K562 (cell line): ENCODE data around the gene TARBP2. TPM values are rescaled to one million over a fixed set of nuclear protein-coding genes. Genes with fewer than 3 reads are reported as not detected.

ENCODE experiments used
- CBX2 ChIP-seq: fragments of 200-600 bp; sonication (generic); IDR thresholded peaks from one replicate; pipeline ENCODE4 v1.6.1; 2012; ENCODE audit warnings: mild to moderate bottlenecking, low read length, inconsistent platforms; ENCODE audit not compliant: insufficient read depth, poor library complexity, severe bottlenecking
- EP300 ChIP-seq: IDR thresholded peaks from 2 replicates; pipeline ENCODE4 v1.6.1; 2012; ENCODE audit warnings: low read length, improper control_type of control experiment
- KDM5B ChIP-seq: fragments of 200-600 bp; sonication (generic); IDR thresholded peaks from 2 replicates; pipeline ENCODE4 v1.6.1; 2012; ENCODE audit warnings: low read depth, mild to moderate bottlenecking, moderate library complexity, low read length, control low read depth, inconsistent platforms; ENCODE audit not compliant: insufficient replicate concordance
- MECOM ChIP-seq: fragments of 250-450 bp; sonication (Bioruptor Pico); IDR thresholded peaks from 2 replicates; pipeline ENCODE4 v1.8.0; 2022; ENCODE audit warnings: inconsistent platforms
- PCBP1 ChIP-seq: fragments of 200-400 bp; formaldehyde crosslinking; IDR thresholded peaks from 2 replicates; pipeline ENCODE4 v1.6.1; 2018; ENCODE audit warnings: mild to moderate bottlenecking, low read depth, low read length; ENCODE audit not compliant: poor library complexity, severe bottlenecking
- RBM14 ChIP-seq: fragments of 200-400 bp; formaldehyde crosslinking; IDR thresholded peaks from 2 replicates; pipeline ENCODE4 v1.6.1; 2018; ENCODE audit warnings: low read depth, mild to moderate bottlenecking, low read length, moderate library complexity, borderline replicate concordance; ENCODE audit not compliant: insufficient read depth
- SIN3A ChIP-seq, 2 experiments: fragments of 150-350 bp in 1 of 2; IDR thresholded peaks; 2 replicates each; pipeline ENCODE4 v1.6.1; 2011 to 2016; ENCODE audit warnings: borderline replicate concordance in 2 of 2, low read depth in 2 of 2, low read length in 2 of 2, mild to moderate bottlenecking in 2 of 2, moderate library complexity in 2 of 2; ENCODE audit not compliant: control insufficient read depth in 1 of 2
- THRAP3 ChIP-seq: fragments of 450-650 bp; IDR thresholded peaks from 2 replicates; pipeline ENCODE4 v1.6.1; 2016; ENCODE audit warnings: mild to moderate bottlenecking, inconsistent platforms, borderline replicate concordance
- YY1 ChIP-seq, 3 experiments: IDR thresholded peaks; 2 replicates each; pipeline ENCODE4 v1.6.1; 2011; ENCODE audit warnings: low read length in 2 of 3, mild to moderate bottlenecking in 2 of 3, moderate library complexity in 2 of 3, borderline replicate concordance in 1 of 3, control low read depth in 1 of 3, low read depth in 1 of 3; ENCODE audit not compliant: insufficient read depth in 3 of 3, insufficient replicate concordance in 2 of 3, control insufficient read depth in 1 of 3, insufficient read length in 1 of 3; ENCODE audit errors: extremely low read depth in 1 of 3
- polyA plus RNA-seq, 8 experiments: library from polyadenylated mRNA; depleted of rRNA in 4 of 8; stranded (reverse) in 5 of 8; unstranded in 3 of 8; fragments of >200 nt; fragmentation: Nextera tagmentation in 2 of 8; fragmentation: Illumina TruSeq in 1 of 8; extraction: Ambion mirVana in 2 of 8; extraction: Trizol in 1 of 8; gene quantifications; 2 replicates each; pipeline versions ENCODE4 v1.2.1 to v1.2.3, GENCODE V29; 2011 to 2014; ENCODE audit warnings: inconsistent platforms in 1 of 8, missing spikeins in 1 of 8
- total RNA-seq, 7 experiments: library from RNA; depleted of rRNA in 6 of 7; stranded (reverse); fragments of >200 nt in 6 of 7; fragmentation: Illumina TruSeq in 2 of 7; extraction: Trizol in 2 of 7; gene quantifications; 2 replicates each; pipeline versions ENCODE4 v1.2.1 to v1.2.3, GENCODE V29; 2011 to 2021; ENCODE audit warnings: low replicate concordance in 1 of 7
- TF ChIP-seq, protein P1 (sequence below): fragments of 450-650 bp; formaldehyde crosslinking; IDR thresholded peaks from 2 replicates; pipeline ENCODE4 v1.4.0; 2020; ENCODE audit warnings: mild to moderate bottlenecking, mixed read lengths
- TF ChIP-seq, protein P2 (sequence below): fragments of 200-600 bp; sonication (generic); IDR thresholded peaks from one replicate; pipeline ENCODE4 v1.6.1; 2012; ENCODE audit warnings: mild to moderate bottlenecking, low read depth, low read length, inconsistent platforms

The TARBP2 gene
- total and polyA plus RNA-seq, 9 of the 15 experiments (the other 6 are each of a cell fraction or from before 2014, with no cell fraction given), result 5.6 to 69.0 (median 44.6) TPM

DNA sequence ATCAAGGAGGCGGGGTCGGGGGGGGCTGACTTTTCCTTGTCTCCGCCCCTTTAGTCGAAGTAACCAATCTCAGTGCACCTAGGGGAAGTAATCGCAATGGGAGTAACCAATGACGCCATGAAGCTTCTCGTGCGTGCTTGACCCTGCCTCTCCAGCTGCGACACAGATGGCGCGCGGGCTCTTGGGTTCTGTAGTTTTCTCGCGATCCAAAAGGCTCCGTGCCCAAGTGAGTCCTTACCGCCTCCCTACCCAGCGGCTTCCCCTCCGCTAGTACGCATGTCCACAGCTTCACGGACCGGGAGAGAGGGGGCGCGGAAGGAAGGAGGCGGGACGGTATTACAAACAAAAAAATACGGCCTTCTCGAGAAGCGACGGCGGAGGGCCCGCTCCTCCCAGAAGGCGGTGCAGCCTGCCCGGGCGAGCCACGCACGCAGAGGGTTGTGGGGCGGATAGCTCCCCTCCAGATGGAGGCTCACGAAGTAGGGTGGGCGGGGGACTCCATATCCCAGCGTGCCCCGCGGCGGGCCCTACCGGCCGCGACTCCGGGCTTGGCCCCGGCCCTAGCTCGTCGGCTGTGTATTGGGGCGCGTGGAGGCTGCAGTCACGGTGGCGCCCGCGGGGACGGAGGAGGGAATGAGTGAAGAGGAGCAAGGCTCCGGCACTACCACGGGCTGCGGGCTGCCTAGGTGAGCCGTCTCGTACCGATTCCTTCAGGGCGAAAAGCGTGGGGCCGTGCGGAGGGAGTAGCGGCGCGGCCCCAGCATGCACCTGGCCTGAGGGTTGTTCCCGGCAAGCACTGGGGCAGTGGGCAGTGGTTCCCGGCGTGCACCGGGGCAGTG is at the start of gene TARBP2 (continued):
- TF ChIP-seq, protein P1, sequence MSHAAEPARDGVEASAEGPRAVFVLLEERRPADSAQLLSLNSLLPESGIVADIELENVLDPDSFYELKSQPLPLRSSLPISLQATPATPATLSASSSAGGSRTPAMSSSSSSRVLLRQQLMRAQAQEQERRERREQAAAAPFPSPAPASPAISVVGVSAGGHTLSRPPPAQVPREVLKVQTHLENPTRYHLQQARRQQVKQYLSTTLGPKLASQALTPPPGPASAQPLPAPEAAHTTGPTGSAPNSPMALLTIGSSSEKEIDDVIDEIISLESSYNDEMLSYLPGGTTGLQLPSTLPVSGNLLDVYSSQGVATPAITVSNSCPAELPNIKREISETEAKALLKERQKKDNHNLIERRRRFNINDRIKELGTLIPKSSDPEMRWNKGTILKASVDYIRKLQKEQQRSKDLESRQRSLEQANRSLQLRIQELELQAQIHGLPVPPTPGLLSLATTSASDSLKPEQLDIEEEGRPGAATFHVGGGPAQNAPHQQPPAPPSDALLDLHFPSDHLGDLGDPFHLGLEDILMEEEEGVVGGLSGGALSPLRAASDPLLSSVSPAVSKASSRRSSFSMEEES (CRISPR knock-in tag), result no peak
- TF ChIP-seq PCBP1 (peak; percentile 58), CBX2 (no peak), EP300 (no peak), SIN3A (IDR thresholded peaks at IDR 0.05; ENCODE audit: borderline replicate concordance in 2 of 2, control insufficient read depth in 1 of 2, low read depth in 2 of 2, low read length in 2 of 2) (peak; percentile 19 to 91; a peak in 2 of 4 replicates), MECOM (CRISPR knock-in tag) (no peak; the same call in 1 of the 2 replicates), THRAP3 (no peak), RBM14 (0 out of 2 replicates have a peak, but pooled peaks have one; percentile 67), YY1 (IDR thresholded peaks at IDR 0.05; ENCODE audit: borderline replicate concordance in 1 of 3, control insufficient read depth in 1 of 3, extremely low read depth in 1 of 3, insufficient read depth in 3 of 3, insufficient read length in 1 of 3, insufficient replicate concordance in 2 of 3, low read depth in 1 of 3, low read length in 2 of 3) (peak in 1 of 3 experiments; percentile 8), KDM5B (peak; percentile 86)
- TF ChIP-seq, protein P2, sequence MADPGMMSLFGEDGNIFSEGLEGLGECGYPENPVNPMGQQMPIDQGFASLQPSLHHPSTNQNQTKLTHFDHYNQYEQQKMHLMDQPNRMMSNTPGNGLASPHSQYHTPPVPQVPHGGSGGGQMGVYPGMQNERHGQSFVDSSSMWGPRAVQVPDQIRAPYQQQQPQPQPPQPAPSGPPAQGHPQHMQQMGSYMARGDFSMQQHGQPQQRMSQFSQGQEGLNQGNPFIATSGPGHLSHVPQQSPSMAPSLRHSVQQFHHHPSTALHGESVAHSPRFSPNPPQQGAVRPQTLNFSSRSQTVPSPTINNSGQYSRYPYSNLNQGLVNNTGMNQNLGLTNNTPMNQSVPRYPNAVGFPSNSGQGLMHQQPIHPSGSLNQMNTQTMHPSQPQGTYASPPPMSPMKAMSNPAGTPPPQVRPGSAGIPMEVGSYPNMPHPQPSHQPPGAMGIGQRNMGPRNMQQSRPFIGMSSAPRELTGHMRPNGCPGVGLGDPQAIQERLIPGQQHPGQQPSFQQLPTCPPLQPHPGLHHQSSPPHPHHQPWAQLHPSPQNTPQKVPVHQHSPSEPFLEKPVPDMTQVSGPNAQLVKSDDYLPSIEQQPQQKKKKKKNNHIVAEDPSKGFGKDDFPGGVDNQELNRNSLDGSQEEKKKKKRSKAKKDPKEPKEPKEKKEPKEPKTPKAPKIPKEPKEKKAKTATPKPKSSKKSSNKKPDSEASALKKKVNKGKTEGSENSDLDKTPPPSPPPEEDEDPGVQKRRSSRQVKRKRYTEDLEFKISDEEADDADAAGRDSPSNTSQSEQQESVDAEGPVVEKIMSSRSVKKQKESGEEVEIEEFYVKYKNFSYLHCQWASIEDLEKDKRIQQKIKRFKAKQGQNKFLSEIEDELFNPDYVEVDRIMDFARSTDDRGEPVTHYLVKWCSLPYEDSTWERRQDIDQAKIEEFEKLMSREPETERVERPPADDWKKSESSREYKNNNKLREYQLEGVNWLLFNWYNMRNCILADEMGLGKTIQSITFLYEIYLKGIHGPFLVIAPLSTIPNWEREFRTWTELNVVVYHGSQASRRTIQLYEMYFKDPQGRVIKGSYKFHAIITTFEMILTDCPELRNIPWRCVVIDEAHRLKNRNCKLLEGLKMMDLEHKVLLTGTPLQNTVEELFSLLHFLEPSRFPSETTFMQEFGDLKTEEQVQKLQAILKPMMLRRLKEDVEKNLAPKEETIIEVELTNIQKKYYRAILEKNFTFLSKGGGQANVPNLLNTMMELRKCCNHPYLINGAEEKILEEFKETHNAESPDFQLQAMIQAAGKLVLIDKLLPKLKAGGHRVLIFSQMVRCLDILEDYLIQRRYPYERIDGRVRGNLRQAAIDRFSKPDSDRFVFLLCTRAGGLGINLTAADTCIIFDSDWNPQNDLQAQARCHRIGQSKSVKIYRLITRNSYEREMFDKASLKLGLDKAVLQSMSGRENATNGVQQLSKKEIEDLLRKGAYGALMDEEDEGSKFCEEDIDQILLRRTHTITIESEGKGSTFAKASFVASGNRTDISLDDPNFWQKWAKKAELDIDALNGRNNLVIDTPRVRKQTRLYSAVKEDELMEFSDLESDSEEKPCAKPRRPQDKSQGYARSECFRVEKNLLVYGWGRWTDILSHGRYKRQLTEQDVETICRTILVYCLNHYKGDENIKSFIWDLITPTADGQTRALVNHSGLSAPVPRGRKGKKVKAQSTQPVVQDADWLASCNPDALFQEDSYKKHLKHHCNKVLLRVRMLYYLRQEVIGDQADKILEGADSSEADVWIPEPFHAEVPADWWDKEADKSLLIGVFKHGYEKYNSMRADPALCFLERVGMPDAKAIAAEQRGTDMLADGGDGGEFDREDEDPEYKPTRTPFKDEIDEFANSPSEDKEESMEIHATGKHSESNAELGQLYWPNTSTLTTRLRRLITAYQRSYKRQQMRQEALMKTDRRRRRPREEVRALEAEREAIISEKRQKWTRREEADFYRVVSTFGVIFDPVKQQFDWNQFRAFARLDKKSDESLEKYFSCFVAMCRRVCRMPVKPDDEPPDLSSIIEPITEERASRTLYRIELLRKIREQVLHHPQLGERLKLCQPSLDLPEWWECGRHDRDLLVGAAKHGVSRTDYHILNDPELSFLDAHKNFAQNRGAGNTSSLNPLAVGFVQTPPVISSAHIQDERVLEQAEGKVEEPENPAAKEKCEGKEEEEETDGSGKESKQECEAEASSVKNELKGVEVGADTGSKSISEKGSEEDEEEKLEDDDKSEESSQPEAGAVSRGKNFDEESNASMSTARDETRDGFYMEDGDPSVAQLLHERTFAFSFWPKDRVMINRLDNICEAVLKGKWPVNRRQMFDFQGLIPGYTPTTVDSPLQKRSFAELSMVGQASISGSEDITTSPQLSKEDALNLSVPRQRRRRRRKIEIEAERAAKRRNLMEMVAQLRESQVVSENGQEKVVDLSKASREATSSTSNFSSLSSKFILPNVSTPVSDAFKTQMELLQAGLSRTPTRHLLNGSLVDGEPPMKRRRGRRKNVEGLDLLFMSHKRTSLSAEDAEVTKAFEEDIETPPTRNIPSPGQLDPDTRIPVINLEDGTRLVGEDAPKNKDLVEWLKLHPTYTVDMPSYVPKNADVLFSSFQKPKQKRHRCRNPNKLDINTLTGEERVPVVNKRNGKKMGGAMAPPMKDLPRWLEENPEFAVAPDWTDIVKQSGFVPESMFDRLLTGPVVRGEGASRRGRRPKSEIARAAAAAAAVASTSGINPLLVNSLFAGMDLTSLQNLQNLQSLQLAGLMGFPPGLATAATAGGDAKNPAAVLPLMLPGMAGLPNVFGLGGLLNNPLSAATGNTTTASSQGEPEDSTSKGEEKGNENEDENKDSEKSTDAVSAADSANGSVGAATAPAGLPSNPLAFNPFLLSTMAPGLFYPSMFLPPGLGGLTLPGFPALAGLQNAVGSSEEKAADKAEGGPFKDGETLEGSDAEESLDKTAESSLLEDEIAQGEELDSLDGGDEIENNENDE, result no peak
